Measurements from ENCODE around the gene NUAK2.
"Not testable (repeated sequence)": the region's sequence is repeated elsewhere in the genome, so short reads cannot be mapped to it uniquely, and the experiment has no call there.

Gene NUAK2

DNA sequence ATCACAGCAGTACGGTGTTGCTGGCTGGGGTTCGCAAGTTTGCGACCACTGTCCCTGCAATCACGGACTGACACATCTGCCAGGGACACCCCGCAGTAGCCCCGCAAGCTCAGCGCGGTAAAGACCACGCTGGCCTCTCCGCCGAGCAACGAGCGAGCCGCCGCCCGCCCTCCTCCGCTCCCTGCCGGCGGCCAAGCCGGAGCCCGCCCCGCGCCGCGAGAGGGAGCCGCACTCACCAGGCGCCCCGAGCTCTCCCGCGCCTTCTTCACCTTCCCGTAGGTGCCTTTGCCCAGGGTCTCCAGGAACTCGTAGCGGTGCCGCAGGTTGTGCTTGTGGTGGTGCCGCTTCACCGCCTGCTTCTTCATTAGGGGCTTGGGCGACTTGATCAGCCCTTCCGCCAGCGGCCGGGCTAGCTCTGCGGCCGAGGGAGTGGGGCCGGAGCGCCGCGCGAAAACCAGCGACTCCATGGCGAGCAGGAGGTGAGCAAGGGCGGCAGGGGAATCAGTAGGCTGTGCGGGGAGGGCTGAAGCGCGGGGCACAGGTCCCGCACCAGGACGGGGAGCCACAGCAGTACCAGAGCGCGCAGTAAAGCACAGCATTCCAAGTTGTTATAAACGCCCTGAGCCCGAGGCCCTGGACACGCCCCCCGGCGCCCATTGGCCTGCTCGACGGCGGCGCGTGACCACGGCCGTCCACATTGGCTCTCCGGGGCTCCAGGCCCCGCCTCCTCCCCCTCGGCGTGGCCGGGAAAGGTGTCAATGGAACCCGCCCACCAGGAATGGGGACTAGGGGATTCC lies at the start of gene NUAK2:
Gene NUAK2 (minus strand): TSS at position 584 of the 797 bp plus-strand sequence. CDS start 117 bp downstream, at position 467.
- DNase-seq = peak; percentile 89 to 96 (median 93)

DNA sequence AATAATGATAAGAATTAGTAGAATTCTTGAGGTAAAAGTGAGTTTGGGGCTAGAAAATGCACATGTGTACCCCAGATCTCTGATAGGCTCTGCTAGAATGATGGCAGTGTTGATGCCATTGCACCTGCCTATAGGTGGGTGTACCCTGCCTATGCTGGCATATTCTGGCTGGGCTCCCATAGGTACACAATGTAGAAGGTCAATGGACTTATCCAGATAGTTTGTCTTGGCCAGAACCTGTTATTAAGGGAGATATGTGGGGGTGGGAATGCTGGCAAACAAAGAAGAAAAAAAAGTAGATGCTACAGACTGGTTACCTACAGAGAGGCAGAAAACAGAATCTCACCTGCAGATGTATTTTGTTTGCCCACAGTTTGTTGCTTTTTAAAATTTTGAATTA lies 49.2 kb upstream of the NUAK2 start:
- DNase-seq = no peak

DNA sequence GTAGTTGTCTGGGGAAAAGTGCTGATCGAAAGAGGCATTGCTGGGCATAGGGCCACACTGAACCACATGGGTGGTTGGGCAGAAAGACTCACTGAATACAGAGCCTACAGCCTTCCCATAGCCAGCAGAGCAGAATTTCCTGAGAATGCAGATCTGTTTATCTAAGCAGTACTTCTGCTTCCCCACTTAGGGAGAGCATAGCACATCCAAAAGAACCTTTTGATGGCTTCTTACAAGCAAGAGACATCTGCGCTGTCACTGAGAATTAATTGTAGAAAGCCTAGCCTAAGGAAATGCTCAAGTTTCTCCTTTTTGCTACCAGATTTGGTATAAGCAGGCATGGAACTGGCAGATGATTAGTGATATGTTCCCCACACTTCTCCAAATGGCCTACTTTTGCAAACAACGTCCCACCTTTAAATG lies 48.2 kb upstream of the NUAK2 start:
- no peak for DNase-seq

DNA sequence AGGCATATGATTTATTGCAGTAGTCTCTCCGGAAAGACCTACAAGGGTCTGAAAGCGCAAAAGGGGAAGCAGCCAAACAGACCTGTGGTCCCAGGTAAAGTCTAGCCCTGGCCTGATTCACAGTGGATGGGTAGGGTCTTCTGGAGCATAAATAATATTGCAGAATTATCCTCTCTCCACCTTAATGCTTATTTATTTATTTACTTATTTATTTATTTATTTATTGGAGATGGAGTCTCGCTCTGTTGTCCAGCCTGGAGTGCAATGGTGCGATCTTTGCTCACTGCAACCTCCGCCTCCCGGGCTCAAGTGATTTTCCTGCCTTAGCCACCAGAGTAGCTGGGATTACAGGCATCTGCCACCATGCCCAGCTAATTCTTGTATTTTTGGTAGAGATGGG lies 46.9 kb upstream of the NUAK2 start:
- DNase-seq = no peak

DNA sequence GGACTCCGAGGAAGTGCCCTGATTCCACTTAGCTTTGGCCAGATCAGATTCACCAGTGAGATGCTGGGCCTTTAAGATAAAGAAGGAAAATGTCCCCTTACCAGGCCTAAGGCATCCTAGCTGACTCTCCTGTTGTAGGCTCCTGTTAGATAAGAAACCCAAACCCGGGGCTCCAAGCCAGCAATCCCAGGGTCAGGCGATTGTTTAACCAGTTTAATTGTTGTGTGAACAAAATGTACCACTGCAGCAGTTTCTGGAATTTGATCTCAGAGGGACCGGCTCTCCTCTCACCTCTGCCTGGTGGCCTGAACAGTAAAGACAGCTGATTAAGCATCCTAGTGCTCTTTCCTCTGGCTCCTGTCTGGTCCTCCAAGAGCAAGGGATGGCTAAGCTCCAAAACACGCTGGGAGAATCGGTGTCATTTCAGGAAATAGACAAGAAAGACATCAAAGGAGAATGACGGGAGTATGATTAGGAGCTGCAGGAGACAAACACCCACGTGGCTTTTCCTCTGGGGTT lies 44.5 kb upstream of the NUAK2 start:
- DNase-seq = no peak

DNA sequence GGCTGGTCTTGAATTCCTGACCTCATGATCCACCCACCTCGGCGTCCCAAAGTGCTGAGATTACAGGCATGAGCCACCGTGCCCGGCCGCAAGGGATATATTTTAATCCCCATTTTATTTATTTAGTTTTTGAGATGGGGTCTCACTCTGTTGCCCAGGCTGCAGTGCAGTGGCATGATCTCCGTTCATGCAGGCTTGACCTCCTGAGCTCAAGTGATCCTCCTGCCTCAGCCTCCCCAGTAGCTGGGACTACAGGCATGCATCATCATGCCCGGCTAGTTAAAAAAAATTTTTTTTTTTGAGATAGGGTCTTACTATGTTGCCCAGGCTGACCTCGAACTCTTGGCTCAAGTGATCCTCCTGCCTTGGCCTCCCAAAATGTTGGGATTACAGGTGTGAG lies 43.5 kb upstream of the NUAK2 start:
- DNase-seq = not testable (repeated sequence)

DNA sequence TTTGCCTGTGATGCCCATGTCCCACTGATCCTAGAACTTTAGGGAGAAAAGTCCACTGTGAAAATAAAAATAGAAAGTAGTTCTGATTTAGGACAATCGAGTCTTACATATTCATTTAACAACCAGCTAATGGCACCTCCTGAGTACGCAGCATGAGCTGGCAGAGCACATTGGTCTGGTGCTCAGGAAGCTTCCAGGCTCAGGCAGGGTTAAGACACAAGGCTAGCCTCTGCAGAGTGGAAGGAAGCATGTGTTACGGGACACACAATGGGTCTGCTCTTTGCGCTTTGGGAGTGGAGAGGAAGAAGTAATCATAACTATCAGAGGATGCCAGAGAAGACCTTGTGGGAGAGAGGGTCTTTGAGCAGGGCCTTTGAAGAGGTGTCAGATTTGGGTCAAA lies 39.3 kb upstream of the NUAK2 start:
- DNase-seq = no peak

DNA sequence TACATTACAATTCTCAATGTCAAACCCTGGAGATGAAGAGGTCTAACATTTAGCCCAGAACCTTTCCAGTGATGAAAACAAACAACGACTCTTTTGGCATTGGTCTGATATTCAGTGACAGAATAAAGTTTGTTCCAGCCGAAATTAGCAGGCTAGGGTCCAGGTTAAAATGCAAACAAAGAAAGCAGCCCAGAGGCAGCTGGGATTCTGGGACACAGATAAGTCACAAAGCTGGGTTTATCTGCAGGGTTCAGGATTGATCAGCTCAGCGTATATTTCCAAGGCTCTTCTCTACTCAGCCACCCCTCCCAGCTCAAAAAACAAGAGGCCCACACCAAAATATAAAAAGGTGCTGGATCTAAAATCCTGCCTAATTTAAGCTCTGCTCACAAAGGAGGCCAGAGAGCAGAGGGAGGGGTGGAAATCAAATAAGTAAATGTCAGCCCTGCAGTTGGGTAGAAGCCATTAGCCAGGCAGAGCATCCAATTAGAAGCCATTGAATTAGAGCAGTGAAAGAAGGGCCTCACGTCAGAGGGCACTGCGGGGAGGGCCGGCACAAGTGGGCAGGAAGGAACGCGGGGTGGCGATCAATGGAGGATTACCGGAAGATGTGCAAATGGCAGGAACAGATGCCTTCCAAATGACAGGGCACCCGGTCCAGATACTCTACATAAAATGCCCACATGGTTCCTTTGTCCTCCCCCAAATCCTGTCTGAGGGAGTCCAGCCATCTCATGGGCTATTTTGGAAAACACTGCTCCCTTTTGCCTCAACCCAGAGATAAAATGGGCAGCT lies 38.4 kb upstream of the NUAK2 start:
- DNase-seq = no peak

DNA sequence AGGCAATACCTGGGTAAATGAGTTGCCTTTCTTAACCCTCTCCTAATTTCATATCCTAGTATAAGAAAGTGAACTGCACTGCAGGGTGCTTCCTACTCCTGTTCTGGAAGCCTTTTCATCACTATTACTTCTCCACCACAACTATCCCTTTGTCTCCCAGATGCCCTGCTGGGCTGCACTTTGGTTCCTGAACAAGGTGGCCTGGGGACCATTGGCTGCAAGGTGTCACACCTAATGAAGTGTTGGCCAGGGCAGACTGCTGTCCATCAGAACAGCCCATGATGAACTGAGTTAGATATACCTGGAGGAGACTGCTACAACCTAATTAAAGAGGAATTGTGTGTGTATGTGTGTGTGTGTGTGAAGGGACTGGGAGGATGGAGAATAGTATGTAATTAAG lies 37.0 kb upstream of the NUAK2 start:
- no peak for DNase-seq

DNA sequence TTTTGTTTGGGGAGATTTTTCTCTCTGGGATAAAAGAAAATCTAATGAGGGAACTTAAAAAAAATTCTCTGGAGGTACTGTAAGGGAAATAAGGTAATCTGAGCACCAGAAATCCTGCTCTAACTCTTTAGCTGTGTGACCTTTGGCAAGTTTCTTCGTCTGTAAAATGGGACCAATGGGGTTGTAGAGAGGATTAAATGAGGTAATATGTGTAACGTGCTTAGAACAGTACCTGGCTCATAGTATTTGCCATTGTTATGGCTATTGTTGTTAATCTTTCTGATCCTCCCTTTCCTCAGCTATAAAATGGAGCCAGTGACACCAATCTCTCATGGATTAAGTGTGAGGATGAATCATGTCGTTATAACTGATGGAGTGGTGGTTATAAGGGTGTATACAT lies 36.0 kb upstream of the NUAK2 start:
- DNase-seq = no peak

DNA sequence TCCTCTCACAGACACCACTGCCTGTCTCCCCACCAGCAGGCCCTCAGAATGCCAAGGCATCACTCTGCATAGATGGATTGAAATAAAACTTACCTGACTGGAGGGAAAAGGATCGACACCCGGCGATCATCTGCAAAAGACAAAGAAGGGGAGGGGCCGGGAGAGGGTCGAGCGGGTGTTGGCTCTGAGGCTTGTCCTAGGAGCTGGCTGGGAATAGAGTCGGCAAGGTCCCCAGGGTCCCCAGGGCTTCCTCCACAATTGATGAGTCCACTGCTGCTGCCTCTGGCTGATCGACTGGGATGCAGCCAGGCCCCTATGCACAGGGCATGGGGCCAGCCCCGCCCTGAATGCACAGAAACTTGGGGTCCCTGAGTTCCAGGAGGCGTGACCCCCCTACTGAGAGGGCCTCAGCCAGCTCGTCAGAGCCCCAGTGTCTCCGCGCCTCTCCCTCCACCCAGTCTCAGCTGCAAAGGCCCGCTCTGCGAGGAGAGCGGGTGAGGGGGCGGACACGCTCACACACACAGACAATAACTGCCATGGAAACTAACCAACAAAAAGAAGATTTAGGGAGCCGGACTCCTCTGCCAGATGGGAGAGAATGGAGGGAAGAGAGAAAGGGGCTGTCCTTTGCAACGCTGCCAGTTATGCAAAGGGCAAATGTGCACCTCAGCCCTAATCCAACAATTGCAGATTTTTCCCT lies 35.0 kb upstream of the NUAK2 start, which contains the start of gene KLHDC8A:
Gene KLHDC8A (minus strand): TSS at position 483 of the 700 bp plus-strand sequence. CDS start 13,318 bp downstream, outside the sequence.
- no peak for DNase-seq

DNA sequence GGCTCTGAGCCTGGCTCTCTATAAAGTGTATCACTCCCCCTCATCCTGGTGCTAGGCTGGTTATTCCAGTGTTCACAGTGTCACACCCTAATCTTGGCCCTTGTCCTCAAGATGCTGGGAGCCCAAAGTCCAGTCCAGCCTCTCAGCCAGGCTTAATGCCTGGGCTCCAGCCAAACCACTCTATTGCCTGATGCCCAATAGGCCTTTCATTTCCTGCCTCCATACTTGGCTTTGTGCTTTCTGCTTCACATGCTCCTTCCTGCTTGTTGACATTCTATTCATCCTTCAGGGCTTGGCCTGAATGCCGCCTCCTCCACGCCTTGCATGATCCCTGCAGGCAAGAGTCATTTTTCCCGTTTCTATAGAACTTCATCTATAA lies 33.5 kb upstream of the NUAK2 start:
- DNase-seq = no peak

DNA sequence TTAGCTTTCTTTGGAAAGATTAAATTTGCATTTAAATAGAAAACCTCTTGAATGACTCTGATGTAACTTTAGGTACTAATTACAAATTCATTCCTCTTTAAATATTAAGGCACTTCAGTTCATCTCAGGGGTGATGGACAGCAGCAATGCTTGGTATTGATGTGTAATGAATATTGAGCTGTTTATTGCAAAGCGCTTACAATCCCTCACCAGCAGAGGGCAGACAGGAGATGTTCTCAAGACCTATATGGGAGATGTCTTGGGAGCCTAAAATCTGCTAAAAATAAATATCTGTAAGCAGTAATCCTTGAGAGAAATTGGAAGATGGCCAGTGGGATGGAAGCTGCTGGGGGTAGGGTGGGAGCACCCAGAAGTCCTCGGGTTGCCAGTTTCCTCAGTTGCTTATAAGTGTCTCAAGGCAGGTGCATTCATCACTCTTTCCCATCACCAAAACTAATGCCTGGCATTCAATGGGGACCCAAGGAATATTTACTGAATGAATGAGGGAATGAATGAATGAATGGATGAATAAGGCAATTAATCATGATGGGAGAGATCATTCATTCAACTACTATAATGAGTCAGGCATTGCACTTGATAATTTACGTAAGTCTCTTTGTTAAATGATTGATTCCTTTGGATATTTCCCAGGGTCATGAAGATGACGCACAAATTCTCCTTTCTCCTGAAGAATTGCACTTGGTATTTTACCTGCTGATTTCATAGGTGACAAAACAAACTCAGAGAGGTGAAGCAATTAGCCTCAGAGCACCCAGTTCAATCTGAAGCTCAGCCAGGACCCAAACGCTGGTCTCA lies 32.9 kb upstream of the NUAK2 start:
- peak; percentile 70 to 86 (median 82) for DNase-seq

DNA sequence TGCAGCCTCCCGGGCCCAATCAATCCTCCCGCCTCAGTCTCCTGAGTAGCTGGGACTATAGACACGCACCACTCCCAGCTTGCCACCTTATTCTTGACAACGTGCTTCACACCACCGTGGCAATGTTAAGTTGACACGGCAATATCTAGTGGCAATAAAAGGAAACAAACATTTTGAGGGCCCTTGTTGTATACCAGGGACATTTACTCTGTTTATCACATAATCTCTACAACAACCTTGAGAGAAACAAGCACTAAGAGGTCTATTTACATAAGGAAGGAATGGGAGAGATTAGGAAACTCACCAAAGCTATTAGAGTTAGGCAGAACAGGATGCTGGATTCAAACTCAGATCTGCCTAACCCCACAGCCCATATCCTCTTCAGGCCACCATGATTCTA lies 32.1 kb upstream of the NUAK2 start:
- DNase-seq = no peak

DNA sequence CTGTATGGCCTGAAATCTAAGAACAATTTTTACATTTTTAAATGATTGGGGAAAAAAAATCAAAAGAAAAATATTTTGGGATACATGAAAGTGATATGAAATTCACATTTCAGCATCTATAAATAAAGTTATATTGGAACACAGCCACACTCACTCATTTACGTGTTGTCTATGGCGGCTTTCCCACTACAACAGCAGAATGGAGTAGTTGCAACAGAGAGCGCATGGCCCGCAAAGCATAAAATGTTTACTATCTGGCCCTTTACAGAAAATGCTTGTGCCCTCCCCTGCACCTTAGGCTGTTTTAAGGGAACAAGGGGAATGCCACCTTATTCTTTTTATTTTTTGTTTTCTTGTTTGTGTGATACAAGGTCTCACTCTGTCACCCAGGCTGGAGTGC lies 31.6 kb upstream of the NUAK2 start:
- DNase-seq = no peak

DNA sequence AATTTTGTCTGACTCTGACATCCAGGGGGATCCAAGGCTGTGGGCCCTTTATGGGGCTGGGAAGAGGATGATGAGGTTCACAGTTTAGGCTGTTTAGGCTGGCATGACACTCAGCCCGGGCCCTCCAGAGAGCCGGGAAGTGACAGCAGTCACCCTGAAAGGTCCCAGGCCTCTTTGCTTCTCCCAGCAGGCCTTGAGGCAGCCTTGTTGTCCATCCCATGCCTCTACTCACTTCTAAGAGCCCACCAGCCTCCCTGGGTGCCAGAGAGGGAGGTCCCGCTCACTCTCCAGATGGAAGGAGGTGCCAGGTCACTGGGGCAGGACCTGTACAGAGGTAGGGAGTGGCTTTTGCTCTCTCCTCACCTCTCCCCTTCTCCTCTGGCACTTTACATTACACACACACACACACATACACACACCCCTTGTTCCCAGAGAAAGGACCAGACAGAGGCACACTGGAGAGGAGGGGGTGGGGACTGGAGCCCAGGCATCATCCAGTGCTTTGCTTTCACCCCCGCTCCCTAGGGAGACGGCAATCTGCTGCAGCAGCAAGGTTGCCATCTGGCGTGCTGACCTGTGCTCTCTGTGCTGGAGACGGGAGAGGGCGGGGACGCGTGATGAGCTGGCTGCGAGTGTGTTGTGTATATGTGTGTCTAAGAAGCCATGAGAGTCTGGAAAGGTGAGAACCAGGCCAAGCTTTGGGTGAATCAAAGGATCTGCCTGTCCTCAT lies 30.6 kb upstream of the NUAK2 start:
- no peak for DNase-seq

DNA sequence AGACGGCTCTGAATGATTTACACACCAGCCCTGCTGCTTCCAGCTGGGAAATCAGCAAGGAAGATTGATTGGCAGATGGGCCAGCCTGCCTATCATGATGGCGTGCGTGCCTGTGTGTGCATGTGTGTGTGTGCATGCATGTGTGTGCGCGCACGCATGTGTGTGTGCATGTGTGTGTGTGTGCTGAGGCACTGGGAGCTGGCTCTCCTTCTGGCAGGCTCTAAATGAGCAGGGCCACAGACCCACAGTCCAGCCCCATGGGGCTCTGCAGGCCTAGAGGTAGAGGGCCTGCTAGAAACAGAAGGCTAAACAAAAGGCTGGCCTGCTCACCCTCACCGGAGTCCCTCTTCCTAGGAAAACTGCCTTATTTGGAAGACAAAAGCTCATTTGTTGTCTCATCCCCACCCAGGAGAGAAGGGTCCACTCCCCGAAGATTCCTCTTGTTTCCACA lies 29.2 kb upstream of the NUAK2 start:
- DNase-seq = no peak

DNA sequence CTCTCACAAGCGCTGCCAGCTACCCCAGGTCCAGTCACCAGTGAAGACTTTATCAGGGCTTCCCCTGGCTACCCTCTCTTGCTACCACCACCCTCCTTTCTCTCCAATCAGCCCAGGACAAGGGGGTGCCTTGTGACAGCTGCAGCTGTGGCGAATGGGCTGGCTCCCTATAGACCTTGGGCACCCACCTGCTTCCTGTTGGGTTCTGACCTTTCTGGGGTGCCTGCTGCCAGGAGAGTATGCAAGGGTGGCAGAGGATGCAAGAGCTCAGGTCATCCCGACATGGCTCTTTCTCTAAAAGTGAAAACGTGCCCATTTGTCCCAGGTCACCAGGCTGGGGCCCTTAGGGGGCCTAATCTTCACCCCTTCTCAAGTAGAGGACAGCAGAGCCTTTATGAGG lies 28.6 kb upstream of the NUAK2 start:
- no peak for DNase-seq

DNA sequence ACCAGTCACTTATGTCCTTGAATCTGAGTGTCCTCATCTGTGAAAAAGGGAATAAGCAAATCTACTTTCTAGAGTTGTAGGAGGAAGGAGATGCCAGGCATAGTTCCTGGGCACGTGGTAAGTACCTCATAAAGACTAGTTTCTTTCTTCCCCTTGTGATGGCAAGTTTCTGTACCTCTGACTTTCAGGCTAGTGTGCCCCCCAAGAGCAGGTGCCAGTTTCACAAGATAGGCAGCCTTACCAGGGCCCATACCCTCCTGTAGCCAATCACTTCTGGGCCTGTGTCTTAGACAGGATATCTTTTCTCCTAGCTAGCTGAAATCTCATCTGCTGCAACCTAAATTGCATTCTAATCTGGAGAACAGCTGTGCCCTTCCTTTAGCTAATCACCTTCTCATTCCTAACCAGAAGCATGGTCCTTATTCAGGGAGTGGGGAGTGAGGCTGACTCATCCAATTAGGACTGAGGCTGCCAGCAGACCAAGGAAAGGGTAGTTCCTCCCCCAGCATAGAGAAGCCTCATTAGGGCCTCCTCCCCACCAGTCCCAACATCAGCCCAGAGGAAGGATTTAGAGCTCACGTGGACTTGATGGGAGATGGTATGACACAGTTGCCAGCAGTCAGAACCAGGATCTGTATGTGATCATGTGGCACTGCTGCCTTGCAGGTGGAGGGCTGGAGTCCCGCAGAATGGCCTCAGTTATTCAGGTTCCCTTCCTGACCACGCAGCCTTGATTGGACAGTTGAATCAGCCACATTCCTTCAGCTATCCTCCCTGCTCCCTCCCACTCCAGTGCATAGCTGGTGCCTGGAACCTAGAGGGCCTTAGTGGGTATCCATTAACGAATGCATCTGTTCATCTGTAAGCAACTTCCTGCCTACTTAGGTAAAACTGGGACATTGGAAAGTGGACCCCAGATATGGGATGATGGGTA lies 27.3 kb upstream of the NUAK2 start:
- peak in 2 of 3 donors; percentile 31 to 32 for DNase-seq

DNA sequence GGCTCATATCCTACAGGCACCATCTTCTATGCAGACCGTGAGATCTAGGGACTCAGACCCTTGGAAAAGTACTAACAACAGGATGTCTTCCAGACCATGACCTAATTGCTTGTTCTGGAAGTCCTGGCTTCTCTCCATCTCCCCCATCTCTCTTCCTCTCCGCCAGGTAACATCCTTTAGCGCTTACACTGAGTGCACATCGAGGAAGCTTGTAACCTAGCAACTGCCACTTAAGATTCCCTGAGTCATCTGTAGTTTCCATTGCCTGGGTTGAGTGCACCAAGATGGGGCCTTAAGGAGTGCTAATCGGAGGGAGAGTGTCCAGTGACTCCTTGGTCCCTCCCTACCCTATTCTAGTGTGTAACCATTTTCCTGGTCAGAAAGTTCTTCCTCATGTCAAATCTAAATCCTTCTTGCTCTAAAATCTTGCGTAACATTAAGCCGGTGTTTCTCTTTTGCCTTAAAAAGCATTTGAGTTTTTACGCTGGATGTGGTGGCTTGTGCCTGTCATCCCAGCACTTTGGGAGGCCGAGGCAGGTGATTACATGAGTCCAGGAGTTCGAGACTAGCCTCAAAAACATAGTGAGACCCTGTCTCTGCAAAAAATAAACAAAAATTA lies 25.5 kb upstream of the NUAK2 start:
- DNase-seq = peak in 1 of 3 donors; percentile 23

Data from suppressor macrophage treated with lipopolysaccharide for 1 hour (primary cell).